ENCODE measurements around the gene CDC42SE1.

GRCh38 chr1:151065089-151065645, 5.7 kb upstream of the CDC42SE1 start:
- TF ChIP-seq, protein P1, sequence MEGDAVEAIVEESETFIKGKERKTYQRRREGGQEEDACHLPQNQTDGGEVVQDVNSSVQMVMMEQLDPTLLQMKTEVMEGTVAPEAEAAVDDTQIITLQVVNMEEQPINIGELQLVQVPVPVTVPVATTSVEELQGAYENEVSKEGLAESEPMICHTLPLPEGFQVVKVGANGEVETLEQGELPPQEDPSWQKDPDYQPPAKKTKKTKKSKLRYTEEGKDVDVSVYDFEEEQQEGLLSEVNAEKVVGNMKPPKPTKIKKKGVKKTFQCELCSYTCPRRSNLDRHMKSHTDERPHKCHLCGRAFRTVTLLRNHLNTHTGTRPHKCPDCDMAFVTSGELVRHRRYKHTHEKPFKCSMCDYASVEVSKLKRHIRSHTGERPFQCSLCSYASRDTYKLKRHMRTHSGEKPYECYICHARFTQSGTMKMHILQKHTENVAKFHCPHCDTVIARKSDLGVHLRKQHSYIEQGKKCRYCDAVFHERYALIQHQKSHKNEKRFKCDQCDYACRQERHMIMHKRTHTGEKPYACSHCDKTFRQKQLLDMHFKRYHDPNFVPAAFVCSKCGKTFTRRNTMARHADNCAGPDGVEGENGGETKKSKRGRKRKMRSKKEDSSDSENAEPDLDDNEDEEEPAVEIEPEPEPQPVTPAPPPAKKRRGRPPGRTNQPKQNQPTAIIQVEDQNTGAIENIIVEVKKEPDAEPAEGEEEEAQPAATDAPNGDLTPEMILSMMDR (IDR thresholded peaks at IDR 0.05; ENCODE audit: insufficient read depth, low read depth, low read length), result no peak
- TF ChIP-seq EZH2 (IDR thresholded peaks at IDR 0.05; ENCODE audit: insufficient read depth, low read length), result no peak

All from astrocyte (in vitro differentiated cells and primary cell).